Neural progenitor cell (in vitro differentiated cells): Measurements from ENCODE around the gene MAN1A2. TPM values are rescaled to one million over a fixed set of nuclear protein-coding genes. Genes with fewer than 3 reads are reported as not detected.

Experiments
- DNase-seq: peaks from one replicate; pipeline ENCODE4 v3.0.0-alpha.2; 2016; ENCODE audit warnings: low spot score
- H2AFZ ChIP-seq: fragments of 200-600 bp; sonication (generic); replicated peaks from 2 replicates; pipeline ENCODE4 v1.6.1; 2016; ENCODE audit warnings: antibody characterized with exemption
- H3F3A ChIP-seq: fragments of 200-600 bp; sonication (generic); 2 replicates; pipeline ENCODE4 v1.6.1; 2016; ENCODE audit warnings: antibody characterized with exemption, low read depth
- H3K27ac ChIP-seq: fragments of 200-600 bp; sonication (generic); 2 replicates; pipeline ENCODE4 v1.5.1; 2016; ENCODE audit warnings: mild to moderate bottlenecking
- H3K27me3 ChIP-seq: fragments of 200-600 bp; sonication (generic); 2 replicates; pipeline ENCODE4 v1.6.1; 2016; ENCODE audit warnings: mild to moderate bottlenecking, moderate library complexity
- H3K36me3 ChIP-seq: fragments of 200-600 bp; sonication (generic); 2 replicates; pipeline ENCODE4 v1.5.1; 2016
- H3K4me1 ChIP-seq: fragments of 200-600 bp; sonication (generic); 2 replicates; pipeline ENCODE4 v1.6.1; 2016; ENCODE audit warnings: mixed run types
- H3K4me2 ChIP-seq: fragments of 200-600 bp; sonication (generic); 2 replicates; pipeline ENCODE4 v1.6.1; 2016
- H3K4me3 ChIP-seq: fragments of 200-600 bp; sonication (generic); 2 replicates; pipeline ENCODE4 v1.5.1; 2016
- H3K79me2 ChIP-seq: fragments of 200-600 bp; sonication (generic); 2 replicates; pipeline ENCODE4 v1.6.1; 2016; ENCODE audit warnings: low read depth
- H3K9ac ChIP-seq: fragments of 200-600 bp; sonication (generic); 2 replicates; pipeline ENCODE4 v1.6.1; 2016
- H3K9me3 ChIP-seq: fragments of 200-600 bp; sonication (generic); 2 replicates; pipeline ENCODE4 v1.5.1; 2016; ENCODE audit warnings: low read depth
- H4K20me1 ChIP-seq: fragments of 200-600 bp; sonication (generic); 2 replicates; pipeline ENCODE4 v1.6.1; 2016; ENCODE audit warnings: low read depth
- H3K27ac Mint-ChIP-seq: 3 replicates; pipeline ENCODE4 v1.8.0; 2021; ENCODE audit warnings: mixed read lengths
- H3K27me3 Mint-ChIP-seq: 2 replicates; pipeline ENCODE4 v1.8.0; 2022; ENCODE audit warnings: low read depth, mild to moderate bottlenecking, inconsistent platforms, moderate library complexity, mixed read lengths; ENCODE audit not compliant: insufficient read depth
- H3K36me3 Mint-ChIP-seq: 3 replicates; pipeline ENCODE4 v1.8.0; 2021; ENCODE audit warnings: mixed read lengths
- H3K4me1 Mint-ChIP-seq: 3 replicates; pipeline ENCODE4 v1.8.0; 2021; ENCODE audit warnings: mixed read lengths
- H3K4me3 Mint-ChIP-seq: 3 replicates; pipeline ENCODE4 v1.8.0; 2021; ENCODE audit warnings: mild to moderate bottlenecking, moderate library complexity, mixed read lengths
- H3K9me3 Mint-ChIP-seq: 3 replicates; pipeline ENCODE4 v1.8.0; 2020; ENCODE audit warnings: mixed read lengths
- CTCF ChIP-seq: fragments of 200-600 bp; sonication (generic); IDR thresholded peaks from 2 replicates; pipeline ENCODE4 v1.5.1; 2017; ENCODE audit warnings: antibody characterized with exemption, mild to moderate bottlenecking
- EZH2 ChIP-seq: fragments of 200-600 bp; sonication (generic); IDR thresholded peaks from 2 replicates; pipeline ENCODE4 v1.6.1; 2017; ENCODE audit warnings: antibody characterized with exemption, mild to moderate bottlenecking, moderate library complexity
- EZH2phosphoT487 ChIP-seq: fragments of 200-600 bp; sonication (generic); IDR thresholded peaks from 2 replicates; pipeline ENCODE4 v1.6.1; 2017; ENCODE audit warnings: antibody characterized with exemption
- total RNA-seq: library from RNA; depleted of rRNA; stranded (reverse); fragments of >200 nt; gene quantifications from 2 replicates; pipeline ENCODE4 v1.2.3, GENCODE V29; 2015; ENCODE audit warnings: low replicate concordance

Gene MAN1A2
- total RNA-seq, 1 donor from 2014 or later, result 28.6 TPM

GRCh38 chr1:117576236-117576635 lies 209.0 kb downstream of the MAN1A2 start:
- Mint-ChIP-seq H3K36me3 (no peaks in the 10 kb centered on the region), H3K27ac (peak overlapping the region; percentile 7), H3K9me3 (no peaks in the 10 kb centered on the region), H3K4me1 (peaks cover 7% of the 10 kb centered on the region), H3K27me3 (peaks cover 10% of the 10 kb centered on the region), H3K4me3 (no peak overlapping the region)
- Histone ChIP-seq H3K4me2 (no peak overlapping the region), H3K9ac (no peak overlapping the region), H3K36me3 (no peaks in the 10 kb centered on the region), H3K27me3 (no peaks in the 10 kb centered on the region), H3F3A (no peaks in the 10 kb centered on the region), H3K4me1 (peaks cover 10% of the 10 kb centered on the region), H4K20me1 (no peaks in the 10 kb centered on the region), H3K27ac (no peak overlapping the region), H3K79me2 (no peaks in the 10 kb centered on the region), H2AFZ (no peak overlapping the region), H3K4me3 (no peak overlapping the region), H3K9me3 (no peaks in the 10 kb centered on the region)
- no peak for DNase-seq
- TF ChIP-seq EZH2 (no peak), EZH2phosphoT487 (no peak), CTCF (no peak)

GRCh38 chr1:117577191-117577885 lies 210.1 kb downstream of the MAN1A2 start:
- no peaks in the 10 kb centered on the region for H3K9me3 Mint-ChIP-seq

GRCh38 chr1:117578466-117578865 lies 211.2 kb downstream of the MAN1A2 start:
- H4K20me1 ChIP-seq, result no peaks in the 10 kb centered on the region
- peaks cover 5% of the 10 kb centered on the region for H3K4me1 ChIP-seq
- no peak overlapping the region for H3K27ac Mint-ChIP-seq
- H3K9me3 Mint-ChIP-seq, result no peaks in the 10 kb centered on the region
- H2AFZ ChIP-seq, result no peak overlapping the region
- DNase-seq, result no peak
- H3K27ac ChIP-seq, result no peak overlapping the region
- H3K4me3 ChIP-seq, result no peak overlapping the region
- no peaks in the 10 kb centered on the region for H3K9me3 ChIP-seq
- H3K4me1 Mint-ChIP-seq, result peaks cover 5% of the 10 kb centered on the region
- H3K36me3 ChIP-seq, result no peaks in the 10 kb centered on the region
- no peaks in the 10 kb centered on the region for H3K79me2 ChIP-seq
- H3K4me2 ChIP-seq, result no peak overlapping the region
- H3K27me3 ChIP-seq, result no peaks in the 10 kb centered on the region
- H3F3A ChIP-seq, result no peaks in the 10 kb centered on the region
- no peak overlapping the region for H3K9ac ChIP-seq
- peaks cover 1% of the 10 kb centered on the region for H3K27me3 Mint-ChIP-seq
- TF ChIP-seq EZH2 (no peak), EZH2phosphoT487 (no peak), CTCF (no peak)
- no peaks in the 10 kb centered on the region for H3K36me3 Mint-ChIP-seq
- no peak overlapping the region for H3K4me3 Mint-ChIP-seq

More at GRCh38 chr1:117577191-117577885, 210.1 kb downstream of the MAN1A2 start:
- Mint-ChIP-seq H3K4me3 (no peak overlapping the region), H3K4me1 (peaks cover 5% of the 10 kb centered on the region), H3K36me3 (no peaks in the 10 kb centered on the region), H3K27ac (no peak overlapping the region), H3K27me3 (peaks cover 5% of the 10 kb centered on the region)
- Histone ChIP-seq H4K20me1 (no peaks in the 10 kb centered on the region), H3F3A (no peaks in the 10 kb centered on the region), H2AFZ (no peak overlapping the region), H3K4me3 (no peak overlapping the region), H3K27me3 (no peaks in the 10 kb centered on the region), H3K9ac (no peak overlapping the region), H3K27ac (no peak overlapping the region), H3K79me2 (no peaks in the 10 kb centered on the region), H3K4me2 (no peak overlapping the region), H3K4me1 (peaks cover 5% of the 10 kb centered on the region), H3K36me3 (no peaks in the 10 kb centered on the region), H3K9me3 (no peaks in the 10 kb centered on the region)
- DNase-seq, result no peak
- TF ChIP-seq EZH2 (no peak), CTCF (no peak), EZH2phosphoT487 (no peak)

Other genes starting within 250 kb of the MAN1A2 start
- gene TRIM45, start 245.7 kb upstream of the MAN1A2 start, total RNA-seq, result 15.7 and 19.0 TPM in 2 replicates
- 0.11 and 0.22 TPM in 2 replicates for gene VTCN1, start 156.5 kb upstream of the MAN1A2 start, total RNA-seq
- 0.09 and 0.39 TPM in 2 replicates for gene TENT5C, start 238.6 kb downstream of the MAN1A2 start, total RNA-seq